Stimulated activated CD8-positive, alpha-beta memory T cell treated with anti-CD3 and anti-CD28 coated beads, Interleukin-7, amount 100 ng/mL, for 24 hours (primary cell): ENCODE measurements around the gene RASGRP1.
A peak's percentile ranks its signal among the peaks of the same experiment; 100 is the strongest.
"Not testable (repeated sequence)": the region's sequence is repeated elsewhere in the genome, so short reads cannot be mapped to it uniquely, and the experiment has no call there.

Source experiments
- DNase-seq: peaks from one replicate; pipeline ENCODE4 v3.0.0-alpha.2; 2020; ENCODE audit warnings: low read depth

The RASGRP1 gene

DNA sequence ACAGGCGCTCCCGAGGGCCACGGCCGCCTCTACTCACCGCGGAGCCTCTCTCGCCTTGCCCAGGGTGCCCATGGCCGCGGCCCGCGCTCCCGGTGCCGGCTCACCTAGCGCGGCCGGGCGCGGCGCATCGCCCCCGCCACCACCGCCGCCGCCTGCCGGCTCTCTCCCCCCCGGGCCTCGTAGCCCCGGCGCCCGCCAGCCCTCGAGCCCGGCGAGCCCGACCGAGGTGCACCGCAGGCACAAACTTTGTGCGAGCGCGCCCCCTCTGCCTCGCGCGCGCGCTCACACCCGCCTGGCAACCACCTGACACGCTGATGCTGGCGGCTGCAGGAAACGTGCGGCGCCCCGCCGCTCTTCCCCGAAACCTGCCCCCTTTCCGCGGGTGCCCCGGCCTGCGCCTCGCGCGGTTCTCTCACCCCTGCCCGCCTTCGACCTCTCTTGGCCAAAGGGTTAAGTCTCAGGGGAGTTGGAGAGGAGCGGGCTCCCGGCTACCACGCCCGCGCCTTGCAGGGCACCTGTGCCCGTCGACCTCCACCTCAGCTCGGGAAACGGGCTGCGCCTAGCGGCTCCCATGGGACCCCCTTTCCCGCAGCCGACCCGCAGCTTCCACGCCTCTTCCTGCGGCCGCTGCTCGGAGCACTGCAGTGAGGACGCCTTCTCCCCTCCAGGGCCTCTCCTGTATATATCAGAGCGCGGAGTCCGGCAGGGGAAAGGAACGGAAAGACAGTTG, at the start of gene RASGRP1:
Gene RASGRP1, minus strand, starts transcription at position 258 of the 730 bp plus-strand sequence. Its CDS starts 186 bp downstream, at position 72.
- DNase-seq: peak; percentile 58

DNA sequence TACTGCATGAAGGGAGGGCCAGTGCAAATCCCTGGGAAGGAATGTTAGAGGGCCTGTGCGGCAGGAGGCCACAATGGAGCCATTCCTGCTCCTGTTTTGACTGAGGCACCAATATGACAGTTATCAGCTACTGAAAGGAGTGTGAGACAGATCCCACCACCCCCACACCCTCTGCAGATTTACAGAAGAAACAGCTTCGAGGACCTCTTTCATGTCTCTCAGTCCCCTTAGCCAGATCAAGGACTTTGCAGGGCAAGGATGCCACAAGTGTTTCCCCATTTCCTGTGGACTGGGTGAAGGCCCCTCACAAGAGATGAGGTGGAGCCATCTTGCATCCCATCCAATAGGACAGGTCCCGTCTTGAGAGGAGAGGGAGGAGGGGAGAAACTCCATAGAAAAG, 48.5 kb upstream of the RASGRP1 start:
- DNase-seq: no peak

GRCh38 chr15:38612159-38612863, 47.7 kb upstream of the RASGRP1 start:
- DNase-seq: peak; percentile 18

DNA sequence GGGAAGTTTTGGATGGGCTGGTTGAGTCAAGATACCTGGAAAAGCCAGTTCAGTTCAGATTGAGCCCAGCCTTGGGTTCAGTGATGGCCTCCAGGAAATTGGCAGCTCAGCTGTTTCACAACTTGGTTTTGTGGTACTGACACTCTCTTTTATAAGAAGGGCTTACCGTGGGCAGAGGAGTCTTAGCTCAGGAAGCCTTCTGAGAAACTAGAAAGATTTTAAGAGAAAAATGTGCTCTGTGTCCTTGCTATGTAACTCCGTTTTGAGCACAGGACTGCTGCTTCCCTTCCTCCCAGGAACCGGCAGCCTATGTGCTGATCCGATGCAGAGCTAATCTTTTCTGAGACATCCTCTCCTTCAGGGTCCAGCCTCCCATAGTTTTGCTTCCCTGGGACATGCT, 46.6 kb upstream of the RASGRP1 start:
- DNase-seq: peak; percentile 15

GRCh38 chr15:38610748-38611147, 46.1 kb upstream of the RASGRP1 start:
- DNase-seq: no peak

- no peak for DNase-seq
Observed at GRCh38 chr15:38609097-38609738, 44.6 kb upstream of the RASGRP1 start.

- DNase-seq: no peak
Observed at GRCh38 chr15:38608682-38609081, 44.1 kb upstream of the RASGRP1 start.

GRCh38 chr15:38605744-38606143, 41.1 kb upstream of the RASGRP1 start:
- no peak for DNase-seq

- no peak for DNase-seq
Observed at GRCh38 chr15:38603672-38604071, 39.1 kb upstream of the RASGRP1 start.

GRCh38 chr15:38602910-38603670, 38.5 kb upstream of the RASGRP1 start:
- DNase-seq: no peak

DNA sequence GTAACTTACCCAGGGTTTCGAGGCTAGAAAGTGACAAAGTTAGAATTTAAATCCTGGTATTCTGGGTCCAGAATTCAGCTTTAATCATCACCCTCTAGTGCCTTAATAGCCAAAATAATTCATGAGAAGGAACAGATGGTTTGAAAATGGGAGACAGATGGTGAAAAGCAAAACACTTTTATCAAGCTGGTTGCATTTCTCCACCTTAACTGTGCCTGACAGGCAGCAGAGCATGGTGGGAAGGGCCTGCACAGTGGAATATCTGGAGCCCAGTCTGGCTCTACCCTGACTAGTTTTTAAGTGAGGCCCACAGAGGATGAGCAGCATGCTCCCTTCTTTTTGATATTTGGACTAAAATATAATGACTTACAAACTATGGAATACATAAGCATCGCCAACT, 35.6 kb upstream of the RASGRP1 start:
- DNase-seq: no peak

- no peak for DNase-seq
Observed at GRCh38 chr15:38598749-38599148, 34.1 kb upstream of the RASGRP1 start.

- DNase-seq: no peak
Observed at GRCh38 chr15:38597219-38597800, 32.7 kb upstream of the RASGRP1 start.

DNA sequence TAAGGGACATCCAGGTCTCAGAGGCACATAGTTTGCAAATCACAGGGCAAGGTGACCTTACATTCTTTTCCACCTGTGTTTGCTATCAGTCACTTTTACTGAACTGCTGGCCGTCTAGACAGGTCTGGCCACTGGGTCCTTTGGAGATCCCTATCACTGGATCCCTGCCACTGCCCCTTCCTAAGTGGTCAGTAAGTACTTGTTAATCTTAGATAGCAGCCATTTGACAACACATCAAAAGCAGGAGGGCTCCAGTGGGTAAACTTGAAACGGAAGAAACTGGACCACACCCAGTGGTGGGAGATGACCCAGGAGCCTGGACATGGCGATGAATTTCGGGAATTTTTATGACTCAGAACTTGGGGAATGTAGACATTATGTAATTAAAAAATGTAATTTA, 28.9 kb upstream of the RASGRP1 start:
- DNase-seq: no peak

DNA sequence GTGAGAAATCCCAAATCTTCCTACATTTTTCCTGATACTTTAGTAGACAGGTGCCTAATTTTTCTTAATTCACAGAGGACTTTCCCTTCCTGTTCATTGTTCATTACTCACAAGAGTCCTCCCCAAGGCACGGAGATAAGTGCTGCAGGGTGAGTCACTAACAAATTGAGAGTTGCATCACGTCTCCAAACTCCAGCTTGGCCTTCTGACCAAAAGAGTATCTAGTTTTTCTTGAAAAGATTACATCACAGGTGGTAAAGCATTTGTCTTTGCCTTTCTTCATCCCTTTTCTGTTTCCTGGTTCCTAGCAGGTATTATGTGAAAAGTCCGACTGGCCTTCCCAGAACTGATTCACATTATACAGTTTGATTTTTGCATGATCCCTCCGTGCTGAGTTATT, 24.9 kb upstream of the RASGRP1 start:
- DNase-seq: no peak

- no peak for DNase-seq
Observed at GRCh38 chr15:38588672-38589071, 24.1 kb upstream of the RASGRP1 start.

DNA sequence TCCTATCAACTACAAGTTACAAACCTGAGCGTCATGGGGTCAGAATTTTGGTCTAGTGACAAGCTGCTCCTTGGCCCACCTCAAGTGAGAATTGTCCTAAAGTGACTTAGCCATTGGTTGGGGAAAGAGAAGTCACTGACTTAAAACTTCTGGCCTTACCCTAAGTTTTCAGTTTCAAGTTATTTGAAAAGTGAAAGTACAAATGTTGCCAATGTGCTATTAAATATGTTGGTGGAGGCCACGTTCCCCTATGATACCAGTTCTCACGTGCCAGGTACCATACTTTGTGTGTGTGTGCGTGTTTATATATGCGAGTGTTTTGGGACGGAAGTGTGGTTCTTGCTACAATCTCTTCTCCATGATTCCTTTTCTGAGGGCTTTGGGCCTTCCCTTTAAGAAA, 22.6 kb upstream of the RASGRP1 start:
- no peak for DNase-seq

DNA sequence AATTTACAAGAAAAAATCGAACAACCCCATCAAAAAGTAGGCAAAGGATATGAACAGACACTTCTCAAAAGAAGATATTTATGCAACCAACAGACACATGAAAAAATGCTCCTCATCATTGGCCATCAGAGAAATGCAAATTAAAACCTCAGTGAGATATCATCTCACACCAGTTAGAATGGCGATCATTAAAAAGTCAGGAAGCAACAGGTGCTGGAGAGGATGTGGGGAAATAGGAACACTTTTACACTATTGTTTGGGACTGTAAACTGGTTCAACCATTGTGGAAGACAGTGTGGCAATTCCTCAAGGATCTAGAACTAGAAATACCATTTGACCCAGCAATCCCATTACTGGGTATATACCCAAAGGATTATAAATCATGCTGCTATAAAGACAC, 21.4 kb upstream of the RASGRP1 start:
- not testable (repeated sequence) for DNase-seq

- DNase-seq: no peak
Observed at GRCh38 chr15:38578626-38579025, 14.0 kb upstream of the RASGRP1 start.

GRCh38 chr15:38577424-38577987, 12.9 kb upstream of the RASGRP1 start:
- no peak for DNase-seq

DNA sequence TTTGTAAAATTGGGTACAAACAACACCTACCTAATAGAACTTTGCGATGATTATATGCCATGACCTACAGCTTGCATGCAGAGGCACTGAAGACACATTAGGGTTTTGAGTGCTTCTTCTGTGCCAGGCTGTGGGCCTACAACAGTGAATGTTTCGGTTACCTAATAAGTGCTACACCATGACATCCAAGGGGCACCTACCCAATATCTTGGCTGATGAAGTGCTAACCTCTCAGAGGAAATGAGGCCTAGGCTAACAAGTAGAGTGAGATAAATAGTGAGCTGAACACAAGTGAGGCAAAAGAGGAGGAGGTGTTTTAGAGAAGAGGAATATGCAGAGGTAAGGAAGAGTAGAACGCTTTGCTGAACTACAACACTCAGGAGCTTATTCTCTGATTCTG, 12.2 kb upstream of the RASGRP1 start:
- DNase-seq: no peak

DNA sequence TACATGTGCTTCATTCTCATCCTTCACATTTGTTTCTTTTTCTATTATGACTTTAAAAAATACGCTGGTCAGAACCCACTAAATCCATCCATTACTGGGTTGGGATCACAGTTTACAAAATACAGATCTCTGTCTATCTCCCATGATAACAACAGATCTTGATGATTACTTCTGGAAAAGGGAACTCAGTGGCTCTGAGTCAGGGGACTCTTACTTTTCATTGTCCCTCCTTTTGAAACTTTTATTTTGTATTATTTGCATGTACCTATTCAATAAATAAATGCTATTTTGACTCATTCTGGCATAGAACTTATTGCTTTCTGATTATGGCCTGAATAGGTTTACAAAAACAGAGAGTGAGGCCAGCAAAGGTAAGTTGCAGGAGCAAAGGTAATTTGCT, 11.6 kb upstream of the RASGRP1 start:
- no peak for DNase-seq
